GM12891 (cell line): ENCODE measurements around the gene KLHL4. TPM values are rescaled to one million over a fixed set of nuclear protein-coding genes. Genes with fewer than 3 reads are reported as not detected.
"Not testable (repeated sequence)": the region's sequence is repeated elsewhere in the genome, so short reads cannot be mapped to it uniquely, and the experiment has no call there.

ENCODE experiments used
- DNase-seq: peaks from one replicate; pipeline ENCODE4 v3.0.0; 2011; ENCODE audit warnings: low spot score; ENCODE audit not compliant: insufficient read length
- FAIRE-seq: peaks from 2 replicates; lab custom pipeline; 2011; peaks lifted over from hg19 to GRCh38; lab: Jason Lieb, UNC
- PAX5 ChIP-seq: IDR thresholded peaks from 2 replicates; pipeline ENCODE4 v1.6.1; 2011; ENCODE audit warnings: low read length, moderate library complexity, mild to moderate bottlenecking; ENCODE audit not compliant: insufficient read depth, severe bottlenecking
- POLR2A ChIP-seq: IDR thresholded peaks from 2 replicates; pipeline ENCODE4 v1.6.1; 2011; ENCODE audit warnings: low read depth, low read length, control low read depth
- POLR2AphosphoS5 ChIP-seq: IDR thresholded peaks from 2 replicates; pipeline ENCODE4 v1.6.1; 2011; ENCODE audit warnings: low read depth, low read length, control low read depth
- POU2F2 ChIP-seq: IDR thresholded peaks from 2 replicates; pipeline ENCODE4 v1.6.1; 2011; ENCODE audit warnings: low read depth, mild to moderate bottlenecking, control low read depth, low read length, moderate library complexity
- SPI1 ChIP-seq: IDR thresholded peaks from 2 replicates; pipeline ENCODE4 v1.6.1; 2011; ENCODE audit warnings: low read depth, low read length, control low read depth
- TAF1 ChIP-seq: IDR thresholded peaks from 2 replicates; pipeline ENCODE4 v1.6.1; 2011; ENCODE audit warnings: low read depth, low read length, control low read depth
- polyA plus RNA-seq: library from polyadenylated mRNA; unstranded; fragments of >200 nt; gene quantifications from one replicate; pipeline ENCODE4 v1.2.1, GENCODE V29; 2012; ENCODE audit warnings: low read depth, missing spikeins, inconsistent platforms; ENCODE audit not compliant: missing spikeins

Gene KLHL4
- polyA plus RNA-seq: not detected

- no peak for DNase-seq
- no peak for FAIRE-seq
Measured at GRCh38 chrX:87517571-87518141, at the start of gene KLHL4. Gene KLHL4 (plus strand): TSS chrX:87517802. CDS start chrX:87517894, 92 bp downstream.

DNA sequence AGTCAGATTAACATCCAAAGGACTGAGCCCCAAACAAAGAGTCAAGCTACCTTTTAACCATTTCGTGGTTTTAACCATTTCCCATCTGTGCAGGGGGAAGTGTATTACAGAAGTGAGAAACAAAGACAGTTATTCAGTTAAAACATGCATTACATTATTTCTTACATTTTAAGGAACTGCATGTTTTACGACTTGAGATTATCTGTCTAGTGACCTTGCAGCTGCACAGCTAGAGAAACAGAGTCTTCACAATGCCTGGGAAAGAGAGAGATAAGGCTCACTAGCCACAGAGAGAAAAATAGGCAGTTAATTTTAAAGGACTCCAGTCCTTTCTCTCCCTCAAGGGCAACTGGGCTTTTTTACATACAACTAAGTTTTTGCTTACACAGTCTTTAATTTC, 48.7 kb upstream of the KLHL4 start:
- DNase-seq (no peak), FAIRE-seq (no peak)
- TF ChIP-seq SPI1 (no peak), POLR2A (no peak), POU2F2 (no peak), TAF1 (no peak), PAX5 (no peak), POLR2AphosphoS5 (no peak)

More at GRCh38 chrX:87517571-87518141, at the start of gene KLHL4:
- TF ChIP-seq POLR2A: no peak
- TF ChIP-seq POU2F2: no peak
- no peak for TF ChIP-seq PAX5
- TF ChIP-seq TAF1: no peak
- TF ChIP-seq SPI1: no peak
- TF ChIP-seq POLR2AphosphoS5: no peak

DNA sequence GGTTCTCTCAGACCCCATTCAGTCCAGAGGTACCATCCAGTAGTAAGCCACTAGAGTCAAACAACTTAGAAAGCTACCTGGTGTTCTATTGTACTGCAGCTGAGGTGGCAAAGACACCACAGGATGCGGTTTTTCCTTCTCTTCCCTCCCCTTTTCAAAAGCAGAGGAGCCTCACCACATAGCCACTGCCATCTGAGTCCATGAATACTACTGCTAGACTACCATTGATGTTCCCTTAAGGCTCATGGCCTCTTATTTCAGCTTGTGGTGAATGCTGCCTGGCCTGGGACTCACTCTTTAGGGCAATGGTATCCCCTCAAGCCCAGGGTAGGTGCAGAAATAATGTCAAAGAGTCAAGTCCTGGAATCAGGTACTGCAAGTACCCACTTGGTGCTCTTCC, 41.8 kb upstream of the KLHL4 start:
- no peak for TF ChIP-seq POU2F2
- no peak for TF ChIP-seq TAF1
- TF ChIP-seq POLR2AphosphoS5: no peak
- TF ChIP-seq PAX5: no peak
- no peak for TF ChIP-seq SPI1
- TF ChIP-seq POLR2A: no peak
- no peak for DNase-seq
- FAIRE-seq: no peak

DNA sequence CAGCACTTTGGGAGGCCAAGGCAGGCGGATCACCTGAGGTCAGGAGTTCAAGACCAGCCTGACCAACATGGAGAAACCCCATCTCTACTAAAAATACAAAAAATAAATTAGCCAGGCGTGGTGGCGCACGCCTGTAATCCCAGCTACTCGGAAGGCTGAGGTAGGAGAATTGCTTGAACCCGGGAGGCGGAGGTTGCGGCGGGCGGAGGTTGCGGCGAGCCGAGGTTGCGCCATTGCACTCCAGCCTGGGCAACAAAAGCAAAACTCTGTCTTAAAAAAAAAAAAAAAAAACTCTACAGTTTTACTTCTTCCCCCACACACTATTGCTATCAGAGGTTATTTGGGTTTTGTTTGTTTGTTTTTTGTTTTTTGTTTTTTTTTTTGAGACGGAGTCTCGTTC, 38.9 kb upstream of the KLHL4 start:
- not testable (repeated sequence) for FAIRE-seq, DNase-seq

DNA sequence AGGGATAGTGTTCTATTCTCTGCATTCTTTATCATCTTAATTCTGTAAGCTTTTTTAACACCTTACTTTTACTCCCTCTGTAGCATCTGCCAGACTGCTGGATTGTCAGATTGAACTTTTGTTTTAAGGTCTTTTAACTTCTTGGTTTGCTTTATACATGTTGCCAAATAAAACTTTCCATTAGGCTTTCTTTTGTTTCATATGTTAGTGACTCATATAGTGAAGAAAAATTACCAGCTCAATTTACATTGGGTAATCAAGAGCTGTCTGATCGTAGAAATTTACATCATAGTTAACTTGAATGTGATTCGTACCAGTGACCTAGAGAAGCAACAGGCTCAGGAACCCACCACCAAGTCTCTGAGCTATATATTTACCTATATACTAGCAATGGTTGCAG, 28.5 kb upstream of the KLHL4 start:
- DNase-seq (no peak), FAIRE-seq (no peak)
- TF ChIP-seq POU2F2: no peak
- TF ChIP-seq POLR2AphosphoS5: no peak
- TF ChIP-seq SPI1: no peak
- TF ChIP-seq TAF1: no peak
- TF ChIP-seq PAX5: no peak
- TF ChIP-seq POLR2A: no peak

- no peak for DNase-seq
- FAIRE-seq: no peak
- TF ChIP-seq SPI1 (no peak), POLR2A (no peak)
Measured at GRCh38 chrX:87515836-87516235, 1.8 kb upstream of the KLHL4 start.

GRCh38 chrX:87516717-87517121, 883 bp upstream of the KLHL4 start:
- DNase-seq (no peak), FAIRE-seq (no peak)
- no peak for TF ChIP-seq TAF1

- no peak for DNase-seq
- no peak for TF ChIP-seq SPI1
- TF ChIP-seq POLR2A: no peak
- no peak for TF ChIP-seq POU2F2
- TF ChIP-seq PAX5: no peak
- TF ChIP-seq TAF1: no peak
- no peak for TF ChIP-seq POLR2AphosphoS5
- FAIRE-seq: no peak
Measured at GRCh38 chrX:87518504-87518903, 902 bp downstream of the KLHL4 start.

- TF ChIP-seq TAF1 (no peak), POLR2A (no peak), SPI1 (no peak), POU2F2 (no peak), POLR2AphosphoS5 (no peak), PAX5 (no peak)
- DNase-seq (no peak), FAIRE-seq (no peak)
Measured at GRCh38 chrX:87525771-87526229, 8.2 kb downstream of the KLHL4 start.

DNA sequence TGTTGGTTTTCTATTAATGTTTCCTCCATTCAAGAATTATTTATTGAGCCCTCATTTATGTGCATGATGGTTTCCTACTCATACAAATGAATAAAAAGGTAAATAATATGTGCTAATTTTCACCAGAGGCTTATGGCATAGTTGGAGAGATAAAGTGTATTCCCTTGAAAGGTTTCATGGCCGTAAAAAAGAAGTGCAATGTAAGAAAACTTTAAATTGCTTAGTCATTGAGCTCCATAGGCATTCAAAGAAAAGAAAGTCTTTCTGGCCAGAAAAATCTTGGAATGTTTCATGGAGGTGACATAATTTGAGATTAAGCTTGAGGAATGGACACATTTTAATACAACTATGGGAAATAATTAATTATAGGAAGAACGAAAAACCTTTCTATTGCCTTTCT, 8.7 kb downstream of the KLHL4 start:
- TF ChIP-seq SPI1 (no peak), POU2F2 (no peak), POLR2AphosphoS5 (no peak), POLR2A (no peak), PAX5 (no peak)
- FAIRE-seq: no peak
- DNase-seq: no peak

- no peak for FAIRE-seq
- DNase-seq: no peak
- no peak for TF ChIP-seq PAX5
- TF ChIP-seq SPI1: no peak
- no peak for TF ChIP-seq POLR2AphosphoS5
- TF ChIP-seq POLR2A: no peak
- TF ChIP-seq TAF1: no peak
- no peak for TF ChIP-seq POU2F2
Measured at GRCh38 chrX:87528487-87528886, 10.9 kb downstream of the KLHL4 start.
